HCEC 1CT (cell line): ENCODE results near the gene HMGCS2.
"Not testable (repeated sequence)": the region's sequence is repeated elsewhere in the genome, so short reads cannot be mapped to it uniquely, and the experiment has no call there.

Source experiments
- DNase-seq: peaks from one replicate; pipeline ENCODE4 v3.0.0-alpha.2; 2017

HMGCS2 gene

GRCh38 chr1:119725626-119726025, 43.1 kb downstream of the HMGCS2 start:
- DNase-seq, result no peak

DNA sequence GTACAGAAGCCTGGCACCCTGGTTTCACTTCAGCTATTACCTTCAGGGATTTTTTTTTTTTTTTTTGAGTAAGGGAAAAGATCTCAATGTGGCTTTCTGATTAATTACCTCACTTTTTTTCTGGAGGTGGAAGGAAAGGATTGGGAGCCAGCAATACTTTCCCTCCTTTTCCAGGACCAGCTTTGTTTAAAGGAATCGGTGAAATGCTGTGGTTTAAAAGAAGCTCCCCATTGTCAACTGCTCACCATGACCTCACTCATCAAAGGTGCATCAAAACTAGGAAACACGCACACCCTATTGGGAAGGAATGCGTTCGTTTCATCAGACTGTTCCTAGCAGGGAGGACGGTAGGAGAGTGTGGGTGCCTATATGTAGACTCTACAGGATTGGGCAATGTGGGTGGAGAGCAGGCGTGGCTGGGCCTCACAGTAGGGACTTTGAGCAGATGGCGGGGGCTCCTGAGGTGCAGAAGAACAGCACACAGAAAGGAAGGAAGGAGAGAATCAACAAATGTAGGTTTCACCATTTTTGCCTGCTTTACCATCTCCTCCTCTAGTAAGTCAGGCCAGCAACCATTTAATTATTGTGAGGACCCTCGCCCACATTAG, 44.0 kb downstream of the HMGCS2 start:
- no peak for DNase-seq

- no peak for DNase-seq
Observed at GRCh38 chr1:119721896-119722295, 46.8 kb downstream of the HMGCS2 start.

DNA sequence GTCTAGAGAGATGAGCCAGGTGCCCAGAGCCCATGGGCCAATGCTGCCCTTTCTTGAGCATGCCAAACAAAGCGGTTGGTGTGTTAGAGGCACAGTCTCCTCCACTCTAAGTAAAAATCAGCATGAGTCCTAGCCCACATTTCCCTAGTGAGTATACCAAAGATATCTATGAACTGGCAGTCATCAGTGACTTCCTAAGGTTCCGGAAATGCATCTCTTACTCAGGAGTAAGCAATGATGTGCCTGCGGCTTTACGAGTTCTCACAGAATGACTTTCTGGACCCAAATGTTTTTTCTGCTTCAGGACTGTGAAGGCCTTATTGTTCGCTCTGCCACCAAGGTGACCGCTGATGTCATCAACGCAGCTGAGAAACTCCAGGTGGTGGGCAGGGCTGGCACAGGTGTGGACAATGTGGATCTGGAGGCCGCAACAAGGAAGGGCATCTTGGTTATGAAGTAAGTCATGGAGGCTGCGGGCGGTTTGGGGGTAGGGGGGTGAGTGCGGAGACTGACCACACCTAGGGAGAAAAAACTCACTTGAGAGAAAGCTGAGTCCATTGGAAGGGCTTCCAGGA, 47.8 kb downstream of the HMGCS2 start:
- no peak for DNase-seq

- no peak for DNase-seq
Observed at GRCh38 chr1:119718972-119719371, 49.7 kb downstream of the HMGCS2 start.

DNA sequence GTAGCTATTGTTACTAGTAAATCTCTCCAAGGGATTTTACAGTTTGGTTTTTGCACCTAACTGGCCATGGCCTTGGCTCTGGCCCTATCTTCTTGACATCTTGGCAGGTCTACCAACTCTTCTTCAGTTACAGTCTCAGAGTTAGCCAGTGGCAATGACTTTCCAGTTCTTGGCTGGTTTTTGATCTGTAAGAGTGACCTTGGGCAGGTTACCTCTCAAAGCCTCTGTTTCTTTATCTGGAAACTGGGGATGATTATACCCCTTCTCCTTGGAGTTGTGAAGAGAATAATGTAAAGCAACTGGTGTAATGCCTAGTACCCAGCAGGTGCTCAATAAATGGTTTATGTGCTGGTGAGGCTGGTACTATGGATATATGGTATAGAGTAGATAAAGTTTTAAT, 50.3 kb downstream of the HMGCS2 start:
- no peak for DNase-seq

DNA sequence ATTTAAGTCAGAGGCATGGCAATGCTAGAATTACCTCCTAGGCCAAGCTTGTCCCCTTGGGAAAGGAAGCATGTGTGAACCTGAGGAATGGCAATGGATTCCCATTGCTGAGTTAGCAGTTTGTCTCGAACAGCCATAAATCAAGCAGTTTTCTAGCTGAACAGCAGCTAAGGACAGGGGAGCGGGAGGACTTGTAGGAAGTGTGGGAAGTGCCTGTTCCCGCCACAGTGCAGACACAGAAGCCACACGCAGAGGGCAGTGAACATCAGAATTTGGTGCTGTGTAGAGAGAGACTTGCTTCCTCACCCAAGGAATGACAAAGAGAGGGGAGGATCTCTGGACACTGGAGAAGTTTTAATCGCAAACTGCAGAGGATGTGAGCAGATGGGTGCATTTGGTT, 53.2 kb downstream of the HMGCS2 start:
- DNase-seq, result no peak

DNA sequence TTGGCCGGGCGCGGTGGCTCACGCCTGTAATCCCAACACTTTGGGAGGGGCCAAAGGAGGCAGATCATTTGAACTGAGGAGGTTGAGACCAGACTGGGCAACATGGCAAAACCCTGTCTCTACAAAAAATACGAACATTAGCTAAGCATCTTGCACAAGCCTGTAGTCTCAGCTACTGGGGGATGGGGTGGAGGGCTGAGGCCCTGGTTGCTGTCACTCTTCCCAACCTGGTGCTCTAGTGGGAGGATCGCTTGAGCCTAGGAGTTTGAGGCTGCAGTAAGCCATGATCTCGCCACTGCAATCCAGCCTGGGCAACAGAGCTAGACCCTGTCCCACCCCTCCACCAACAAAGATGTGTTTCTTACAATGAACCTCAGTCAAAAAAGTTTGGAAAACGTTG, 54.1 kb downstream of the HMGCS2 start:
- DNase-seq, result no peak

DNA sequence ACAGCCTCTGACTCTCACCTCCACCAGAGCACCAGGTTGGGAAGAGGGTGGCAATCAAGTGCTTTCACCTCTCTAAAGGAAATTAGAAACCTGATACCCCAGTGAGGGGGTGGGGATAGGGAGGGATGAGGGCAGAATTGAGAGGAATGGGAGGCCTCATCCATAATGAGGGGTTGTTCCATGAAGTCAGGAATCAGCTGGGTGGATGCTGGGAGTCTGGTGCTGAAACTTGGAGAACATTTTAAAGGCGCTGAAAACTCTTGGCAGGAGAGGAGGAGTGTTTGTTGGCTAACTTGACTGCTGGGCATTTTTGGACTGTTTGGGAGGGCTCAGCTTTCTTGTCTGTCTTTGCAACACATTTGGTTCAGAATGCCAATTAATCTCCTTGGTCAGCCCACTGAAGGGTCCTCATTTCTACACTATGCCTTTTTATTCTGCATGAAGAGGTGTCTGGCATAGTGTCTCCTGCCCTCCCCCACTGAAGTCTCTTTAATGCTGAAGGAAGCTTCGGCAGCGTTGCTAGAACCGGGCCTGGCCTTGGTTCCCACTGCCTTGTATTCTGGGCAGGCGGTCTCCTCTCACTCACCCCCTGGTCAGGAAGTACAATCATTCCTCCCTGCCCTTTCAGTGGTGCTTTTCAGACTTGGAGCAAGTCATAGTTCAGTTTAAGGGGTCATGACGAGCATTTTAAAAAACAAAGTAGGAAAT, 54.8 kb downstream of the HMGCS2 start:
- no peak for DNase-seq

DNA sequence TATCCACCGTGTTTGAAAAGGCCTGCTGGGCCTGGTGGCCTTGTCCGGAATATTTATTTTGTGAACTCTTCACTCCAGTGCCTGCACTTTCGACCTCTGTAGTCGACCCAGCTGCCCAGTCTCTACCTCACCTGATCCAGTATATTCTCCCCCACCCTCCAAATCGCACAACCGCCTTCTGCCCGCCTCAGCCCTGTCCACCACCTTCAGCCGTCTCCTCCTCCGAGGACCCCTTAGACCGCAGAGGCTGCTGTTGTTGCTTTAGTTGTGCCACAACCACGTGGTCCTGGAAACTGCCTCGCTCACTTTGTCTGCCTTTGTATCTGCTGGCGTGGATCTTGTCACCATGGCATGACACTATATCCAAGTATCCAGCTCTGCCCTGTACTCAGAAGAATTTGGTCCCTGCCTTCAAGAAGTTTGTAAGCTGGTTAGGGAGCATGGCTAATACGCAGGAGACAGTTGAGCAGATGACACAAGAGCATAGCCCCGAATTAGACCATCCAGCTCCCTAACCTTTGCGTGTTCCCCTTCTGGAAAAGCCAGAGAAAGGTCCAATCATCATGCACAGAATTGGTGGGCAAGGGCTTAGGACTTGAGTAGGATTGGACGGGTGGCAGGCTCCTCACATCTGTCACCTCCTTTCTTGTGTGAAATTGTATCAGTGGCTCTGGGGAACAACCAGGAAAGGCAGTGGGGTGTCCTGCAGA, 55.5 kb downstream of the HMGCS2 start:
- DNase-seq, result no peak

GRCh38 chr1:119712342-119713038, 56.2 kb downstream of the HMGCS2 start:
- DNase-seq, result peak; percentile 84

- DNase-seq, result peak; percentile 89
Observed at GRCh38 chr1:119711804-119712341, 56.8 kb downstream of the HMGCS2 start, which contains the start of gene PHGDH. Gene PHGDH (plus strand): TSS chr1:119711934. CDS start chr1:119712023, 89 bp downstream.

DNA sequence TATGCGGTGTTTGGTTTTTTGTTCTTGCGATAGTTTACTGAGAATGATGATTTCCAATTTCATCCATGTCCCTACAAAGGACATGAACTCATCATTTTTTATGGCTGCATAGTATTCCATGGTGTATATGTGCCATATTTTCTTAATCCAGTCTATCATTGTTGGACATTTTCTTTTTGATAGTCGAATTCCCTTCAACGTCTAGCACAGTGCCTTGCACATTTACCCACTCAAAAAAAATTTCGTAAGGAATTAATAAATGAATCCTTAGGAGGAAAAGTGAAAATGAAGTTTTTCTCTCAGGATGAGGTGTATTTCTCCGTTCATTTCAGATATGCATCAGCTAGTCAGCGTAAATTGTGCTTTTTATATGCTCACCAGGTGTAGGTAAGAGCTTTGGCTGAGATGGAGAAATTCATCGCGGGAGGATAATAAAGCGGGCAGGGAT, 57.3 kb downstream of the HMGCS2 start:
- DNase-seq, result not testable (repeated sequence)

DNA sequence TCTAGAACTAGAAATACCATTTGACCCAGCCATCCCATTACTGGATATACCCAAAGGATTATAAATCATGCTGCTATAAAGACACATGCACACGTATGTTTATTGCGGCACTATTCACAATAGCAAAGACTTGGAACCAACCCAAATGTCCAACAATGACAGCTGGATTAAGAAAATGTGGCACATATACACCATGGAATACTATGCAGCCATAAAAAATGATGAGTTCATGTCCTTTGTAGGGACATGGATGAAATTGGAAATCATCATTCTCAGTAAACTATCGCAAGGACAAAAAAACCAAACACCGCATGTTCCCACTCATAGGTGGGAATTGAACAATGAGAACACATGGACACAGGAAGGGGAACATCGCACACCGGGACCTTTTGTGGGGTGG, 62.1 kb downstream of the HMGCS2 start:
- not testable (repeated sequence) for DNase-seq

DNA sequence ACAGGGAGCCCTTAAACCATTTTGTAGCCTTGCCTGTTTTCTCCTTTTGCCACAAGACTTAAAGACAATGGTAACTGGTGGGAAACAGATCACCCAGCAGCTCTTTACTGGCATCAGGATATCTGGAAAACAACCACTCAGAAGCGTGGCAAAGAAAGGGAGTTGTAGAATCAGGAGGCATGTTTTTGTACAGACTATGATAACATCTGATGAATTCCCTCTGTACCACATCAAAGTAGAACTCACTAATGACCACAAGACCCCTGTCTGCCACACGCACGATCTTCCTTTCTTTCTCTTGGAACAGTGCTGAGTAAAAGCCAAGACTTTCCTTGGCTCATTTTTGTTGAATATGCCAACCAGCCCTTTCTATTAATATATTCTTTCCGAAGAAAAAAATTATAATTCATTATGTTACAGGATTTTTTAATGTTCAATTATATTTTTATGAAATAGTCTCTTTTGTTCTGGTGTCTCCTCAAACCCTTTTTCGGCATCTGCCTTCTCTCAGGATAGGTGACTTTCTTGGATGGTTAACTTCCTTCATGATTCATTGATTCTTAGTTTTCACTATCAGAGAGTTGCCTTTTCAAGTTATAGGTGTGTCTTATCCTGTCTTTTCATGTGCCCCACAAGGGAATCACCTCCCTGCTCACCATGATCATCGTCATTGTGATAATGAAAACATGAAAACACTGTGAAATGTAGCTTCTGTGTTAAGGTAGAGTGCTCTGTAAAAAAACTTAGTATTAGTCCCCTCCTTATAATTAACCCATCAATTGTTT, 64.8 kb downstream of the HMGCS2 start:
- DNase-seq, result no peak

DNA sequence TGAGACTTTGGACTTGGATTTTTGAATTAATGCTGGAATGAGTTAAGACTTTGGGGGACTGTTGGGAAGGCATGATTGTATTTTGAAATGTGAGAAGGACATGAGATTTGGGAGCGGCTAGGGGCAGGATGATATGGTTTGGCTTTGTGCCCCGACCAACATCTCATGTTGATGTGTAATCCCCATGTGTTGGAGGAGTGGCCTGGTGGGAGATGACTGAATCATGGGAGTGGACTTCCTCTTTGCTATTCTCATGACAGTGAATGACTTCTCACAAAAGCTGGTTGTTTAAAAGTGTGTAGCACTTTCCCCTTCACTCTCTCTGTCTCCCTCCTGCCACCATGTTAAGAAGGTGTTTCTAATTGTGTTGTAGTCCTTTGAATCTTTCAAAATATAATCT, 66.3 kb downstream of the HMGCS2 start:
- DNase-seq, result peak; percentile 85

DNA sequence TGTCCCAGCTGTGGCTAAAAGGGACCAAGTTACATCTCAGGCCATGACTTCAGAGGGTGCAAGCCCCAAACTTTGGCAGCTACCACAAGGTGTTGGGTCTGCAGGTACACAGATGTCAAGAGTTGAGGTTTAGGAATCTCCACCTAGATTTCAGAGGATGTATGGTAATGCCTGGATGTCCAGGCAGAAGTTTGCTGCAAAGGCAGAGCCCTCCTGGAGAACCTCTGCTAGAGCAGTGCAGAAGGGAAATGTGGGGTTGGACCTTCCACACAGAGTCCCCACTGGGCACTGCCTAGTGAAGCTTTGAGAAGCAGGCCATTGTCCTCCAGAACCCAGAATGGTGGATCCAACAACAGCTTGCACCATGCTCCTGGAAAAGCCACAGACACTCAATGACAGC, 67.0 kb downstream of the HMGCS2 start:
- no peak for DNase-seq

DNA sequence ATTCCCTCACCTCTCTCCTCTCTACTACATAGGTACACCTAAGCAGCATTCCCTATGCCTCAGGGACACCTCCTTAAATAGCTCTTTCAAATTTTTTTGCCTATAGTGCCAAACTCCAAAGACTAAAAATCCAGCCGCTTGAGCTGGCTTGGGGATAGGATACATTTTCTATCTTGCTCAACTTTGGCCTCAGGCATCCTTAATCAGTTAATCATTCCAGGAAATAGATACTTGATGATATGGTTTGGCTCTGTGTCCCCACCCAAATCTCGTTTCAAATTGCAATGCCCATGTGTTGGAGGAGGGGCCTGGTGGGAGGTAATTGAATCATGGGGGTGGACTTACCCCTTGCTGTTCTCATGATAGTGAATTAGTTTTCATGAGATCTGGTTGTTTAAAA, 68.4 kb downstream of the HMGCS2 start:
- DNase-seq, result no peak
